ENCODE measurements around the gene SETSIP. TPM values are rescaled to one million over a fixed set of nuclear protein-coding genes. Genes with fewer than 3 reads are reported as not detected.

Gene SETSIP
- total RNA-seq, 1 donor from 2014 or later, result not detected

DNA sequence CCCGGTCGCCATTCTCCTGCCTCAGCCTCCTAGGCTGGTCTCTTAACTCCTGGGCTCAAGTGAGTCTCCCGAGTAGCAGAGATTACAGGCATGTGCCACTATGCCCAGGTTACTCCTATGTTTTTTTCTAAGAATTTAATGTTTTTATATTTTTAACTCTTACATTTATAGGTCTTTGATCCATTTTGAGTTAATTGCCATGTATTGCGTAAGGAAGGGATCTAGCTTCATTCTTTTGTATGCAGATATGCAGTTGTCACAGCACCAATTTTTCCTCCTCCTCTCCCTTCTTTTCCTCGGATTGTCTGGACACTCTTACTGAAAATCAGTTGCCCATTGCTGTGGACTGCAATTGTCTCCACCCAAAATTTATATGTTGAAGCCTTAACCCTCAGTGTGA lies 16.4 kb upstream of the SETSIP start:
- Histone ChIP-seq H3K27ac (no peak overlapping the region), H3K9me3 (no peaks in the 10 kb centered on the region), H3K27me3 (no peaks in the 10 kb centered on the region), H3K4me3 (no peak overlapping the region), H3K36me3 (peaks cover 0 to 8% of the 10 kb centered on the region in 2 donors), H3K4me1 (no peaks in the 10 kb centered on the region)
- intact Hi-C loops (cut with DNase I), result no loop called here
- DNase-seq (ENCODE audit: low spot score in 2 of 2), result no peak
- TF ChIP-seq, protein P1, sequence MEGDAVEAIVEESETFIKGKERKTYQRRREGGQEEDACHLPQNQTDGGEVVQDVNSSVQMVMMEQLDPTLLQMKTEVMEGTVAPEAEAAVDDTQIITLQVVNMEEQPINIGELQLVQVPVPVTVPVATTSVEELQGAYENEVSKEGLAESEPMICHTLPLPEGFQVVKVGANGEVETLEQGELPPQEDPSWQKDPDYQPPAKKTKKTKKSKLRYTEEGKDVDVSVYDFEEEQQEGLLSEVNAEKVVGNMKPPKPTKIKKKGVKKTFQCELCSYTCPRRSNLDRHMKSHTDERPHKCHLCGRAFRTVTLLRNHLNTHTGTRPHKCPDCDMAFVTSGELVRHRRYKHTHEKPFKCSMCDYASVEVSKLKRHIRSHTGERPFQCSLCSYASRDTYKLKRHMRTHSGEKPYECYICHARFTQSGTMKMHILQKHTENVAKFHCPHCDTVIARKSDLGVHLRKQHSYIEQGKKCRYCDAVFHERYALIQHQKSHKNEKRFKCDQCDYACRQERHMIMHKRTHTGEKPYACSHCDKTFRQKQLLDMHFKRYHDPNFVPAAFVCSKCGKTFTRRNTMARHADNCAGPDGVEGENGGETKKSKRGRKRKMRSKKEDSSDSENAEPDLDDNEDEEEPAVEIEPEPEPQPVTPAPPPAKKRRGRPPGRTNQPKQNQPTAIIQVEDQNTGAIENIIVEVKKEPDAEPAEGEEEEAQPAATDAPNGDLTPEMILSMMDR (IDR thresholded peaks at IDR 0.05), result no peak

DNA sequence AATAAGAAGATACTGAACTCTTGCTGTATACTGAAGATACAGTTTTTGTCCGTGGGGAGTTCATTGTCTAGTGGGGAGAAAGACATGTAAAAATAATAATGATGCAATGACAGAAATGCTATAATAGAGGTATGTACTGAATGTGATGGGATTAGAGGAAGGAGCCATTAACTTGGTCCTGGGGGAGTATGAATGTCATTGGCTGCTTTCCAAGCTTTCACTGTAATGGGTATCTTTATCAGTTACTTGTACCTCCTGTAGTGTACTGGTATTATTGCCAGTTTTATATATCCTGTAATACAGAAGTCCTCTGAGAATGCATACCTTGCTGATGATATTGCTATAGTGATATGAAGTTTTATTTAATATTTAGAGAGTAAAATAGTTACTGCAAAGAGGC lies 12.3 kb upstream of the SETSIP start:
- H3K27ac ChIP-seq, result no peak overlapping the region
- H3K4me3 ChIP-seq, result no peak overlapping the region
- no peak for DNase-seq (ENCODE audit: low spot score in 2 of 2)
- H3K4me1 ChIP-seq, result no peaks in the 10 kb centered on the region
- H3K36me3 ChIP-seq, result peaks cover 0 to 12% of the 10 kb centered on the region in 2 donors
- H3K9me3 ChIP-seq, result peaks cover 6 to 13% of the 10 kb centered on the region in 2 donors
- TF ChIP-seq, protein P1 (IDR thresholded peaks at IDR 0.05), result no peak
- no peaks in the 10 kb centered on the region for H3K27me3 ChIP-seq
- intact Hi-C loops (cut with DNase I), result loop anchor here (10.0 kb wide), 1 partner anchor 583 kb away; the partner anchor contains the start of gene CDC7

DNA sequence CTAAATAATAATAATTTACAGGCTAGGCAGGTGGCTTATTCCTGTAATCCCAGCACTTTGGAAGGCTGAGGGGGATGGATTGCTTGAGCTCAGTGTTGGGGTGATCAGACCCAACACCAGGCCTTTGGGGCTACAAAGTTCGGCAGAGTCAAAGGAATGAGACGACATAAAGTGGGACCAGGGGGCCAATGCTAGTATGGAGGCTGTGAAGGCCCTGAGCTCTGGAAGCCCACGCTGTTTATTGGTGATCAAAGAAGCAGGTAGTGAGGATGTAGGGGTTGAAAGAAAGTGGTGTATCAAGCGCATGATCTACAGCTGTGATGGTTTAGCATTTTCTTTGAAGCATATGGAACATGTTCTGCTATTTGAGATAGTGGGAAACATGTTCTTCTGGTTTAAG lies 10.5 kb upstream of the SETSIP start:
- peaks cover 3 to 6% of the 10 kb centered on the region in 2 donors for H3K4me1 ChIP-seq
- peaks cover 6 to 13% of the 10 kb centered on the region in 2 donors for H3K9me3 ChIP-seq
- intact Hi-C loops (cut with DNase I), result loop anchor here (10.0 kb wide), 1 partner anchor 581 kb away; the partner anchor contains the start of gene CDC7
- no peaks in the 10 kb centered on the region for H3K27me3 ChIP-seq
- TF ChIP-seq, protein P1 (IDR thresholded peaks at IDR 0.05), result no peak
- no peak overlapping the region for H3K27ac ChIP-seq
- peaks cover 0 to 10% of the 10 kb centered on the region in 2 donors for H3K36me3 ChIP-seq
- DNase-seq (ENCODE audit: low spot score in 2 of 2), result no peak
- no peak overlapping the region for H3K4me3 ChIP-seq

DNA sequence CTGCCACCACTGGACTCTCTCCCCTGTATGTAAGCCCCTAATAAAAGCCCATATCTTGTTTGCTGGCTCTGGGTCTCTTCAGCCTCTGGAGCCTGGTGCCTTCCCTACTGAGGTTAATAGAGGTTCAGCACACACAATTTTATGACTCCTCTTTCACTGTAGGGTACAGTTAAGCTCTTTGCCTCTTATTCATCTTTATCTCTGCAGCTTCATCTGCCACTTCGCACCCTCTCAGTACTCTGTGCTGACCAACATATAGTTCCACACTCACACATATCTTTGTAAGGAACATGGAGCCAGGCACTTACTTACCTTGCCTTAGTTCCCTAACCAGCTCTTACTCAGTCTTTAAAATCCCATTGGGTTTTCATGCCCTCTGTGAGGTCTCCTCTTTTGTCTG lies 9.4 kb upstream of the SETSIP start:
- intact Hi-C loops (cut with DNase I), result loop anchor here (5.0 to 10.0 kb wide), 2 partner anchors 213 to 580 kb away; partner anchors contain the start of genes CDC7, GLMN and RPAP2

DNA sequence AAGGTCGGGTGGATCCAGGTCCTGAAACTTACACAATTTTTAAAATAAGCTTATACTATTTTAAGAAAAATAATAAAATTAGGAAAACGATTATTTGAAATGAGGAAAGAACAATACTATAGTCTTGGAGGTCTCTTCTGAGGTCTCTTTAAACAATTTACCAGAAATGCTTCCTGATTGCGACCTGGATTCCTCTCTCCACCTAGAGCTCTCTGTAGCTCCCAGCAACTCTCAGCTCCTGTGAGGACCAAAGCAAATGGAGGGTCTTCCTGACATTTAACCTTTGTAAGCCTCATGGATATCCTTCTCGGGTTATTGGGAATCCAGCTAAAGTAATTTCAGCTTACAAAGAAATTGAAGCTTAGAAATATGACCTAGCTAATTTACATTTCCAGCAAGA lies 5.8 kb upstream of the SETSIP start:
- DNase-seq (ENCODE audit: low spot score in 2 of 2), result no peak
- Histone ChIP-seq H3K27me3 (no peaks in the 10 kb centered on the region), H3K27ac (peak overlapping the region in 1 of 2 donors; percentile 69), H3K4me3 (peak overlapping the region; percentile 62 to 89), H3K36me3 (peaks cover 0 to 4% of the 10 kb centered on the region in 2 donors), H3K4me1 (peaks cover 3 to 8% of the 10 kb centered on the region in 2 donors), H3K9me3 (peaks cover 6 to 11% of the 10 kb centered on the region in 2 donors)
- TF ChIP-seq, protein P1 (IDR thresholded peaks at IDR 0.05), result no peak
- intact Hi-C loops (cut with DNase I), result loop anchor here (5.0 to 10.0 kb wide), 2 partner anchors 216 to 576 kb away; partner anchors contain the start of genes CDC7, GLMN and RPAP2

More for the DNA sequence above, 9.4 kb upstream of the SETSIP start:
- Histone ChIP-seq H3K9me3 (peaks cover 6 to 13% of the 10 kb centered on the region in 2 donors), H3K27me3 (no peaks in the 10 kb centered on the region), H3K4me3 (no peak overlapping the region), H3K36me3 (peaks cover 0 to 8% of the 10 kb centered on the region in 2 donors), H3K27ac (no peak overlapping the region), H3K4me1 (peaks cover 3 to 8% of the 10 kb centered on the region in 2 donors)
- no peak for DNase-seq (ENCODE audit: low spot score in 2 of 2)
- TF ChIP-seq, protein P1 (IDR thresholded peaks at IDR 0.05), result no peak
